ENCODE results near the gene CHP2. TPM values are rescaled to one million over a fixed set of nuclear protein-coding genes. Genes with fewer than 3 reads are reported as not detected.

The CHP2 gene
- total and polyA plus RNA-seq, 9 of the 15 experiments (the other 6 are each of a cell fraction or from before 2014, with no cell fraction given) = 0.23 to 1.1 (median 0.80) TPM

GRCh38 chr16:23803591-23804123 lies 48.8 kb downstream of the CHP2 start (continued):
- peak; percentile 68 for TF ChIP-seq CTCFL (IDR thresholded peaks at IDR 0.05; ENCODE audit: borderline replicate concordance, insufficient read depth, low read depth, low read length, poor library complexity, severe bottlenecking)
- no peak for TF ChIP-seq PTBP1 (IDR thresholded peaks at IDR 0.05; ENCODE audit: low read depth, low read length)
- peak; percentile 72; the same call in 1 of the 2 replicates for TF ChIP-seq XRCC5 (IDR thresholded peaks at IDR 0.05; ENCODE audit: low read depth, low read length)
- no peak for TF ChIP-seq SIRT6 (IDR thresholded peaks at IDR 0.05; ENCODE audit: low read depth, low read length)
- peak; percentile 60; the same call in 1 of the 2 replicates for TF ChIP-seq CHAMP1 (IDR thresholded peaks at IDR 0.05)
- no peak for TF ChIP-seq MED1 (CRISPR knock-in tag; IDR thresholded peaks at IDR 0.05; ENCODE audit: borderline replicate concordance)
- TF ChIP-seq BCOR (IDR thresholded peaks at IDR 0.05) = 0 out of 2 replicates have a peak, but pooled peaks have one; percentile 55
- peak; percentile 56 for TF ChIP-seq ZNF280A (IDR thresholded peaks at IDR 0.05; ENCODE audit: low read depth, partially characterized antibody)
- TF ChIP-seq MAZ (CRISPR knock-in tag; conservative IDR thresholded peaks at IDR 0.05 in 1 of 2, IDR thresholded peaks at IDR 0.05 in 1 of 2) = peak; percentile 40 to 76; a peak in 2 of 4 replicates
- peak; percentile 95 for TF ChIP-seq ZNF592 (IDR thresholded peaks at IDR 0.05)
- TF ChIP-seq RAD21 (CRISPR knock-in tag; conservative IDR thresholded peaks at IDR 0.05 in 1 of 2, IDR thresholded peaks at IDR 0.05 in 1 of 2) = peak; percentile 82 to 95
- TF ChIP-seq CREB3L1 (IDR thresholded peaks at IDR 0.05; ENCODE audit: borderline replicate concordance, low read depth) = peak; percentile 11; the same call in 1 of the 2 replicates
- TF ChIP-seq L3MBTL2 (IDR thresholded peaks at IDR 0.05) = peak; percentile 70

Measured in K562 (cell line).